Activated CD8-positive, alpha-beta T cell treated with anti-CD3 and anti-CD28 coated beads for 36 hours (primary cell): ENCODE results near the gene RBBP8NL. TPM values are rescaled to one million over a fixed set of nuclear protein-coding genes. Genes with fewer than 3 reads are reported as not detected.

ENCODE experiments used
- ATAC-seq: fragments of 200-7000 bp; cut with Tn5 transposase; one replicate; pipeline ENCODE4 v1.10.0; 2021; ENCODE audit warnings: mild to moderate bottlenecking, moderate library complexity
- CTCF ChIA-PET: fragments of 350-600 bp; sonication (Branson Sonifier 250); formaldehyde crosslinking; loops from one replicate; lab custom pipeline; 2021; ENCODE audit warnings: antibody characterized with exemption; lab: Charles Lee
- POLR2A ChIA-PET: fragments of 350-600 bp; sonication (Branson Sonifier 250); formaldehyde crosslinking; loops from one replicate; lab custom pipeline; 2021; ENCODE audit warnings: antibody characterized with exemption; lab: Charles Lee
- DNase-seq: peaks from one replicate; pipeline ENCODE4 v3.0.0-alpha.2; 2020
- H3K27ac Mint-ChIP-seq: one replicate; pipeline ENCODE4 v1.8.0; 2021; ENCODE audit warnings: mild to moderate bottlenecking, mixed read lengths
- H3K27me3 Mint-ChIP-seq: one replicate; pipeline ENCODE4 v1.8.0; 2021; ENCODE audit warnings: mixed read lengths
- H3K36me3 Mint-ChIP-seq: one replicate; pipeline ENCODE4 v1.8.0; 2021; ENCODE audit warnings: low read depth, mixed read lengths
- H3K4me1 Mint-ChIP-seq: one replicate; pipeline ENCODE4 v1.8.0; 2021; ENCODE audit warnings: low read depth, mixed read lengths
- H3K4me3 Mint-ChIP-seq: one replicate; pipeline ENCODE4 v1.8.0; 2021; ENCODE audit warnings: mild to moderate bottlenecking, moderate library complexity, mixed read lengths
- H3K9me3 Mint-ChIP-seq: one replicate; pipeline ENCODE4 v1.8.0; 2021; ENCODE audit warnings: mixed read lengths
- CTCF ChIP-seq: fragments of 200-600 bp; IDR thresholded peaks from one replicate; pipeline ENCODE4 v1.8.0; 2022; ENCODE audit warnings: antibody characterized with exemption, mild to moderate bottlenecking
- intact Hi-C: fragments of 100-400 bp; cut with micrococcal nuclease; formaldehyde crosslinking; loops from one replicate; pipeline ENCODE4 v1.10.0; 2022
- total RNA-seq, 2 experiments: library from RNA; stranded (reverse); gene quantifications; one replicate each; pipeline ENCODE4 v1.2.3, GENCODE V29; 2021

The RBBP8NL gene
- total RNA-seq, 2 experiments from 2014 or later = not detected

GRCh38 chr20:62451970-62452369 is 24.6 kb upstream of the RBBP8NL start:
- H3K27me3 Mint-ChIP-seq = peaks cover 4% of the 10 kb centered on the region
- intact Hi-C loops = no loop called here

GRCh38 chr20:62451156-62451767 is 23.9 kb upstream of the RBBP8NL start:
- H3K27me3 Mint-ChIP-seq = peaks cover 4% of the 10 kb centered on the region
- H3K4me3 Mint-ChIP-seq = no peak overlapping the region
- POLR2A ChIA-PET = no interaction called here
- H3K36me3 Mint-ChIP-seq = no peaks in the 10 kb centered on the region
- intact Hi-C loops = no loop called here
- H3K4me1 Mint-ChIP-seq = no peaks in the 10 kb centered on the region
- ATAC-seq (no peak), DNase-seq (no peak)
- CTCF ChIA-PET = no interaction called here
- H3K9me3 Mint-ChIP-seq = no peaks in the 10 kb centered on the region
- TF ChIP-seq CTCF = no peak
- H3K27ac Mint-ChIP-seq = no peak overlapping the region

More at GRCh38 chr20:62451970-62452369, 24.6 kb upstream of the RBBP8NL start:
- H3K9me3 Mint-ChIP-seq = no peaks in the 10 kb centered on the region
- no peak for ATAC-seq
- no peak for TF ChIP-seq CTCF
- CTCF ChIA-PET = no interaction called here
- no peaks in the 10 kb centered on the region for H3K36me3 Mint-ChIP-seq
- no peak for DNase-seq
- no peaks in the 10 kb centered on the region for H3K4me1 Mint-ChIP-seq
- H3K4me3 Mint-ChIP-seq = no peak overlapping the region
- POLR2A ChIA-PET = no interaction called here
- no peak overlapping the region for H3K27ac Mint-ChIP-seq

GRCh38 chr20:62449951-62450691 is 22.8 kb upstream of the RBBP8NL start:
- no peak for TF ChIP-seq CTCF
- no peak for DNase-seq
- intact Hi-C loops = no loop called here
- H3K4me1 Mint-ChIP-seq = no peaks in the 10 kb centered on the region
- no peaks in the 10 kb centered on the region for H3K9me3 Mint-ChIP-seq
- H3K27ac Mint-ChIP-seq = no peak overlapping the region
- no peak overlapping the region for H3K4me3 Mint-ChIP-seq
- no peak for ATAC-seq
- ChIA-PET CTCF (no interaction called here), POLR2A (no interaction called here)
- H3K36me3 Mint-ChIP-seq = no peaks in the 10 kb centered on the region
- H3K27me3 Mint-ChIP-seq = peaks cover 2% of the 10 kb centered on the region

- Mint-ChIP-seq H3K27ac (no peak overlapping the region), H3K27me3 (no peaks in the 10 kb centered on the region), H3K36me3 (no peaks in the 10 kb centered on the region), H3K4me3 (no peak overlapping the region), H3K4me1 (no peaks in the 10 kb centered on the region), H3K9me3 (no peaks in the 10 kb centered on the region)
- no peak for DNase-seq
- TF ChIP-seq CTCF = no peak
- ChIA-PET CTCF (no interaction called here), POLR2A (no interaction called here)
- intact Hi-C loops = no loop called here
- ATAC-seq = no peak
These were observed 21.4 kb upstream of the RBBP8NL start for GRCh38 chr20:62448788-62449187.

GRCh38 chr20:62448038-62448437 is 20.7 kb upstream of the RBBP8NL start:
- ATAC-seq = no peak
- Mint-ChIP-seq H3K27me3 (no peaks in the 10 kb centered on the region), H3K4me1 (no peaks in the 10 kb centered on the region), H3K4me3 (no peak overlapping the region), H3K36me3 (no peaks in the 10 kb centered on the region), H3K27ac (no peak overlapping the region), H3K9me3 (no peaks in the 10 kb centered on the region)
- TF ChIP-seq CTCF = no peak
- intact Hi-C loops = no loop called here
- no peak for DNase-seq
- CTCF ChIA-PET = no interaction called here
- POLR2A ChIA-PET = no interaction called here
